ENCODE data around the gene IRX6. TPM values are rescaled to one million over a fixed set of nuclear protein-coding genes. Genes with fewer than 3 reads are reported as not detected.

IRX6 gene
- total and polyA plus RNA-seq, 2 donors (not counting 1 experiment from before 2014, with no cell fraction given): not detected

DNA sequence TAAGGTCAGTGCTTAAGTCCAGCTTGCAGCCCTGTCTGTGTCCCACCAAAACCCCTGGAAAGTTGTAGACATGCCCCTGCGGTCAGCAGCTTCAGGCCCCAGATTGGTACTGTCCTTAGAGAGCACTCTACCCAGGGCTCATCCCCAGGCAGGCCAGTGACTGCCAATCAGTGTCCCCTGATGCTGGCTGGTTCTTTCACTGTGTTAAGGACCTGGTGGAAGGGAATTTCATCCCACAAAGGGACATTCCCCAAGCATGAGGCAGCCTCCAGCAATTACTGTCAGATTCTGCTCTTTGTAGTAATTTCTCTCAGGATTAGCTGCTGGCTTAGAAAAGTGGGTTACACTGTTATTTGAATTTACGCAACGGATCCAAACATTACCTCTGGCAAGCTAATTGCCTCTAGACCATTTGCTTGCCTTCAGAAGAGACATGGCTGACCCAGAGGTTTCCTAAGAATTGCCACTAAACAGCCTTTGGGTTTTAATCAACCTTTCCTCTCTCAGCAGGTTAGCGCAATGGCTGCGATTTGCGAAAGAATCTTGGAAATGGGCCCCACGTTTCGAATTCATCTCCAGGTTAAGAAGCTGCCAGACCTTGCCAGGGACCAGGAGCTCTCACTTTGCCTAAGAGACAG lies 5.9 kb downstream of the IRX6 start:
- Histone ChIP-seq H3K27me3 (ENCODE audit: control insufficient read depth, insufficient read depth, low read length) (peaks cover 14% of the 10 kb centered on the region), H3K9ac (ENCODE audit: insufficient read depth, low read length) (no peak overlapping the region)

GRCh38 chr16:55330781-55331647 lies 7.0 kb downstream of the IRX6 start:
- Histone ChIP-seq H3K4me2 (ENCODE audit: extremely low read depth, insufficient read depth, low read length) (no peak overlapping the region), H3K4me3 (replicated peaks in 1 of 4; ENCODE audit: control extremely low read depth in 1 of 4, insufficient read depth in 1 of 4, low read depth in 3 of 4, low read length in 4 of 4) (no peak overlapping the region), H3K9ac (ENCODE audit: insufficient read depth, low read length) (no peak overlapping the region), H3K36me3 (ENCODE audit: control insufficient read depth, insufficient read depth, low read length) (no peaks in the 10 kb centered on the region), H3K9me3 (ENCODE audit: control insufficient read depth, insufficient read depth, low read depth, low read length) (no peaks in the 10 kb centered on the region), H3K27ac (ENCODE audit: insufficient read depth, low read length) (no peak overlapping the region), H4K20me1 (ENCODE audit: control insufficient read depth, extremely low read depth, insufficient read depth, low read length) (no peaks in the 10 kb centered on the region), H3K79me2 (ENCODE audit: control insufficient read depth, insufficient read depth, low read length) (no peaks in the 10 kb centered on the region), H2AFZ (ENCODE audit: low read length) (no peak overlapping the region), H3K27me3 (ENCODE audit: control insufficient read depth, insufficient read depth, low read length) (peaks cover 14% of the 10 kb centered on the region), H3K4me1 (ENCODE audit: control insufficient read depth, extremely low read depth, insufficient read depth, low read length) (no peaks in the 10 kb centered on the region)
- no peak for DNase-seq (ENCODE audit: low read depth in 2 of 2)
- TF ChIP-seq CTCF (conservative IDR thresholded peaks at IDR 0.05 in 1 of 2, IDR thresholded peaks at IDR 0.05 in 1 of 2; ENCODE audit: low read depth in 1 of 2, low read length in 2 of 2): no peak
- TF ChIP-seq EZH2 (IDR thresholded peaks at IDR 0.05; ENCODE audit: low read length, missing control alignments): no peak

More for the DNA sequence above, 5.9 kb downstream of the IRX6 start:
- H3K27ac ChIP-seq (ENCODE audit: insufficient read depth, low read length): no peak overlapping the region
- no peak for DNase-seq (ENCODE audit: low read depth in 2 of 2)
- H3K4me1 ChIP-seq (ENCODE audit: control insufficient read depth, extremely low read depth, insufficient read depth, low read length): no peaks in the 10 kb centered on the region
- no peak for TF ChIP-seq CTCF (conservative IDR thresholded peaks at IDR 0.05 in 1 of 2, IDR thresholded peaks at IDR 0.05 in 1 of 2; ENCODE audit: low read depth in 1 of 2, low read length in 2 of 2)
- no peak for TF ChIP-seq EZH2 (IDR thresholded peaks at IDR 0.05; ENCODE audit: low read length, missing control alignments)
- H3K36me3 ChIP-seq (ENCODE audit: control insufficient read depth, insufficient read depth, low read length): no peaks in the 10 kb centered on the region
- H3K4me2 ChIP-seq (ENCODE audit: extremely low read depth, insufficient read depth, low read length): no peak overlapping the region
- H4K20me1 ChIP-seq (ENCODE audit: control insufficient read depth, extremely low read depth, insufficient read depth, low read length): no peaks in the 10 kb centered on the region
- no peak overlapping the region for H2AFZ ChIP-seq (ENCODE audit: low read length)
- no peak overlapping the region for H3K4me3 ChIP-seq (replicated peaks in 1 of 4; ENCODE audit: control extremely low read depth in 1 of 4, insufficient read depth in 1 of 4, low read depth in 3 of 4, low read length in 4 of 4)
- no peaks in the 10 kb centered on the region for H3K79me2 ChIP-seq (ENCODE audit: control insufficient read depth, insufficient read depth, low read length)
- no peaks in the 10 kb centered on the region for H3K9me3 ChIP-seq (ENCODE audit: control insufficient read depth, insufficient read depth, low read depth, low read length)

- Histone ChIP-seq H2AFZ (ENCODE audit: low read length) (no peak overlapping the region), H4K20me1 (ENCODE audit: control insufficient read depth, extremely low read depth, insufficient read depth, low read length) (no peaks in the 10 kb centered on the region), H3K36me3 (ENCODE audit: control insufficient read depth, insufficient read depth, low read length) (no peaks in the 10 kb centered on the region), H3K4me3 (replicated peaks in 1 of 4; ENCODE audit: control extremely low read depth in 1 of 4, insufficient read depth in 1 of 4, low read depth in 3 of 4, low read length in 4 of 4) (no peak overlapping the region), H3K27ac (ENCODE audit: insufficient read depth, low read length) (no peak overlapping the region), H3K9me3 (ENCODE audit: control insufficient read depth, insufficient read depth, low read depth, low read length) (no peaks in the 10 kb centered on the region), H3K9ac (ENCODE audit: insufficient read depth, low read length) (no peak overlapping the region), H3K4me1 (ENCODE audit: control insufficient read depth, extremely low read depth, insufficient read depth, low read length) (no peaks in the 10 kb centered on the region), H3K27me3 (ENCODE audit: control insufficient read depth, insufficient read depth, low read length) (peaks cover 14% of the 10 kb centered on the region), H3K4me2 (ENCODE audit: extremely low read depth, insufficient read depth, low read length) (no peak overlapping the region), H3K79me2 (ENCODE audit: control insufficient read depth, insufficient read depth, low read length) (no peaks in the 10 kb centered on the region)
- DNase-seq (ENCODE audit: low read depth in 2 of 2): no peak
- TF ChIP-seq EZH2 (IDR thresholded peaks at IDR 0.05; ENCODE audit: low read length, missing control alignments): no peak
- TF ChIP-seq CTCF (conservative IDR thresholded peaks at IDR 0.05 in 1 of 2, IDR thresholded peaks at IDR 0.05 in 1 of 2; ENCODE audit: low read depth in 1 of 2, low read length in 2 of 2): no peak
Observed at GRCh38 chr16:55331648-55332185, 7.7 kb downstream of the IRX6 start.
